ENCODE data around the gene FOXD1.
"Not testable (repeated sequence)": the region's sequence is repeated elsewhere in the genome, so short reads cannot be mapped to it uniquely, and the experiment has no call there.

The FOXD1 gene

DNA sequence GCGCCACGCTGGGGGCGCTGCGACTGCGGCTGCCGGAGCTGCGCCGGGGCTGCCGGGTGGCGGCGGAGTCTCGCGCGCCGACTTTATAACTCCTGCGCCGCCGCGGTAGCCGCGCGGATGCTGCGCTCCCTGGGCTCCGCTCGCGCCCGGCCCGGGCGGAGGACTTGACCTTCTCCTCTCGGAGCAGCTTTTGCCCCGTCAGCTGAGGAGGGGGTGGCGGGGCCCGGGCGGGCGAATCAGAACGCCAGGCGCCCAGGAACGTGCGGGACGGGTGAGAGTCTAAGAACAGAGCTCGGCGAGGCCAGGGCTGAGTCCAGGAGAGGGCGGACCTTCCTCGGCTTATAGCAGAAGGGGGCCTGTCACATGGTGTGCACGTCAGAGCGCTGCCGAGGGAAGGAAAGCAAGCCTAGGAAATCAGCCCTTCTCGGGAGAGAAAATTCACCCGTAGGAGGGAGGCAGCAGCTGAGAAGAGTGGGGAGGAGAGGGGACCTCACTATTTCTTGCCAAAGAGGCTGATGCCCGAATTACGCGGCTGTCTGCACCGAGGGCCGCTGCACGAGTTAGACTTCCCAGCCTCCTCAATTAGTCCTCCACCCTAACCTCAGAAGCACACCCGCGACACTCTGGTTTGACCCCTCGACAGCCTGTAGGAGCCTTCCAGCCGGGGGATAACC is at the start of gene FOXD1:
TSS of gene FOXD1 (minus strand) at position 315 of the 674 bp plus-strand sequence. CDS start 415 bp downstream, outside the sequence.
- peak; percentile 90 for DNase-seq (ENCODE audit: low read depth)

DNA sequence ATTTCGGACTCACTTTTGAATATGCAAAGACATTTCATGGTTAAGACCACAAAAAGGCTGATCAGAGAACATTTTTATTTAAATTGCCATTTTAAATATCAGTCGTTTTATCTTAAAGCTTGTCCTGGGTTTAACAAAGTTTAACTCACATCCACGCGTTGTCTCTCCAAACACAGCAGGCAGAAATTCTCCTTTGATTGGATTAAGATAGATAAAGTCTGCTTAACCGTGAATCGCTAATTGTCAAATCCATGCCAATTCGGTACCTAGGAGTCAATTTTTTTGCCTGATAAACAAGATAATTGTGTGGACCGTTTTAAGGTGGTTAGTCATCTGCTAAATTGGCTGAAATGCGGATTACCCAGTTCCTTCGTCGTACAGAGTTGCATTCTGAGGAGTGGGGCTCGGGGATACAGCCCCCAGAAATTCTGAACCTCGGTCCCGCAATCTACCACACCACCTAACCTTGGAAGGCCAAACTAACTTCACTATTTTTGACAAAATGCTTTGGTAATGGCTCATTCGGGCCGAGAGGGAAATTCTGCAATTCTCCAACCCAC is 49.0 kb upstream of the FOXD1 start:
- DNase-seq (ENCODE audit: low read depth) = no peak

- DNase-seq (ENCODE audit: low read depth) = peak; percentile 49
Measured at GRCh38 chr5:73496984-73497457, 48.4 kb upstream of the FOXD1 start.

- no peak for DNase-seq (ENCODE audit: low read depth)
Measured at GRCh38 chr5:73495772-73496335, 47.3 kb upstream of the FOXD1 start.

- DNase-seq (ENCODE audit: low read depth) = no peak
Measured at GRCh38 chr5:73494721-73495120, 46.1 kb upstream of the FOXD1 start.

DNA sequence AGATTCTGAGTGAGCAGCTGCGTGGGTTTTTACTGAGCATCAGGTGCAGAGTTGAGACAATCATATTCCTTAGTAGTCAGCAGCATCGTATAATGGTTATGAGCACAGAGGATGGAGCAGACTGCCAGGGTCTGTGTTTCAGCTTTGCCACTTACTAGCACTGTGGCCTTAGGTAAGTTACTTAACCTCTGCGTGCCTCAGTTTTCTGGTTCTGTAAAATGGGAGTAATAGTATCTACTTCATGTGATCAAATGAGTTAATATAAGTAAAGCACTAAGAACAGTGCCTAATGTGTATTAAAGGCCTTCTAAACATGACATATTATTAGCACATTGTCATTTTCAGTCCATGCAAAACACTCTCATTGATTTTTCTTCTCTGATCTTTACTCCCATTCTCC is 44.8 kb upstream of the FOXD1 start:
- DNase-seq (ENCODE audit: low read depth) = no peak

GRCh38 chr5:73491155-73491554 is 42.6 kb upstream of the FOXD1 start:
- no peak for DNase-seq (ENCODE audit: low read depth)

DNA sequence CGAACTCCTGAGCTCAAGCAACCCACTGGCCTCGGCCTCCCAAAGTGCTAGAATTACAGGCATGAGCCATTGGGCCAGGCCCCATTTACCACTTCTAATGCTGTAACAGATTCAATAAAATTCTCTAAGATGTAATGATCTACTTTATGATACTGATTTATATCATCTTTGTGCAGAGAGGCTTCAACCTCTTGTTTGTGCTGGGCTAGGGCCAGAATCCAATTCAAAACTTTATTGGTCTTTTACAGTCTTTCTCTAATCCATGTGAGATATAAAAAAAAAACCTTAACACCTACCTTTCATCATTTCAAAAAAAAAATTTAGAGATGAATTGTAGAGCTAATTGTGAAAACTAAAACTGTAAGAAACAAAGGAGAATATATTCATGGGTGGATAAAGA is 41.5 kb upstream of the FOXD1 start:
- no peak for DNase-seq (ENCODE audit: low read depth)

DNA sequence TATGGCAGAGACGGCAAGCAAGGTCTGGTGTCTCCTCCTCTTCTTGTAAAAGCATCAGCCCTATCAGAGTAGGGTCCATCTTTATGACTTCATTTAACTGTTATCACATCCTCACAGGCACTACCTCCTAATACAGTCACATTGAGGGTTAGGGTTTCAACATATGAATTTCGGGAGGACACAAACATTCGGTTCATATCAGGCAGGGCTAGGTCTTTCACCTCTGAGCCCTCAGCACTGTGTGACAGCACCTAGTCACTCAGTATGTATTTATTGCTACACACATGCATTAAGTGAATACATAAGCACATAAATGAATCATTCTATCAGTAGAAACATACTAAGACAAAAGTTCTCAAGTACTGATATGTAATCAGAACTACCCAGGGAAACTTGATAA is 40.2 kb upstream of the FOXD1 start:
- no peak for DNase-seq (ENCODE audit: low read depth)

DNA sequence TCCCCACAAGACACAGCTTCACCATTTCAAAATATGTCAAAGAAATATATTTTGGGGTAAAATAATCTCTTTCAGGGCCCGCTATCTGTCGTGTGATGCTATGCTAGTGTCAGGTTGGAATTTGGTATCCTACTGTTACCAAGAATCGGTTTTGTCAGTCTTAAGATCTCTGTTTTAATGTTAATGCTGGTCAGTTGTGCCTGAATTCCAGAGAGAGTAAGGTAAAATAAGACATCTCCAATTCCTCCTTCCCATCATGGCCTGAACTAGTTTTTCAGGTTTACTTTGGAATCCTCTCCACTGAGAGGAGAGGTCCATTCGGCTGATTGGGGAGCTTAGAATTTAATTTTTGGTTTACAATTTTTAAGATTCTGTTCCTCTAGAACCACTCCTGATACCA is 39.2 kb upstream of the FOXD1 start:
- DNase-seq (ENCODE audit: low read depth) = no peak

- DNase-seq (ENCODE audit: low read depth) = not testable (repeated sequence)
Measured at GRCh38 chr5:73487257-73487656, 38.7 kb upstream of the FOXD1 start.

GRCh38 chr5:73486119-73486899 is 37.7 kb upstream of the FOXD1 start:
- DNase-seq (ENCODE audit: low read depth) = no peak

- no peak for DNase-seq (ENCODE audit: low read depth)
Measured at GRCh38 chr5:73485715-73486114, 37.1 kb upstream of the FOXD1 start.

DNA sequence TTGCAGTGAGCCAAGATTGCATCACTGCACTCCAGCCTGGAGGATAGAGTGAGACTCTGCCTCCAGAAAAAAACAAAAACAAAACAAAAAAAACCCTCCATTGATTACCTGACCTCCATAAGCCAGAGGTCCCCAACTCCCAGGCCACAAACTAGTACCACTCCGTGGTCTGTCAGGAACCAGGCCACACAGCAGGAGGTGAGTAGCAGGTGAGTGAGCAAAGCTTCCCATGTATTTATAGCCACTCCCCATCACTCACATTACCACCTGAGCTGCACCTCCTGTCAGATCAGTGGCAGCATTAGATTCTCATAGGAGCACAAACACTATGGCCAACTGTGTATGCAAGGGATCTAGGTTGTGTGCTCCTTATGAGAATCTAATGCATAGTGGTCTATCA is 35.9 kb upstream of the FOXD1 start:
- DNase-seq (ENCODE audit: low read depth) = no peak

- DNase-seq (ENCODE audit: low read depth) = no peak
Measured at GRCh38 chr5:73483676-73484075, 35.1 kb upstream of the FOXD1 start.

GRCh38 chr5:73482383-73483136 is 34.0 kb upstream of the FOXD1 start:
- DNase-seq (ENCODE audit: low read depth) = no peak

DNA sequence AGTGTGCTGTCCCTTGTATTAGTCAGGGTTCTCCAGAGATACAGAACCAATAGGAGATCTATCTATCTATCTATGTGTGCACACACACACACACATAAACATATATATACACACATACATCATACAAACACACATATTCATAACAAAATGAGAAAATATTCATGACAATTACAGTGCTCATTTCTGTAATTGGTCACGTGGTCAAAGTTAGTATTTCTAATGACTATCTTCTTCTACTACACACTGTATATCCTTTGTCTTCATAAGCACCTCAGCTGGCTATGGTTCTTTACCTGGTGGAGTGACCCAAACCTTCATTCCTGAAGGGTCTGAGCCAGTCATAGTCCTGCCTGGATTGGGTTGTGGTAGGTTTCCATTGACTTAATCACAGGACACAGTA is 31.9 kb upstream of the FOXD1 start:
- DNase-seq (ENCODE audit: low read depth) = no peak

DNA sequence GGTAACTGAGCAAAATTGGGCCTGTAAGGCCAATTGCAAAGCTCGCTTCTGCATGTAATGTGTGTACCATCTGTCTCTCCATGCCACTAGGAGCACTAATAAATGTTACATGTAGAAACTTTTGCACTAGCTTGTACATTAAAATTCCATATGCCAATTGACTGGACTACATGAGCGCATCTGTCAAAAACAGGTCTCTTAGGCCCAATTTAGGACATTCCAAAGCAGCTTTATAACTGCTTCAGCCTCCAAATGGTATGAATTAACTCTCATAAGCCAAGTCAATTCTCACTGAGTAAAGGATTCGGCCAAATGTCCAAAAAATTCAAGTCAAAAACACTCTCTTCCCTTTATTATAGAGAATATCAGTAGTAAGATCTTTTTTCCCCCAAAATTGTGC is 23.5 kb upstream of the FOXD1 start:
- no peak for DNase-seq (ENCODE audit: low read depth)

DNA sequence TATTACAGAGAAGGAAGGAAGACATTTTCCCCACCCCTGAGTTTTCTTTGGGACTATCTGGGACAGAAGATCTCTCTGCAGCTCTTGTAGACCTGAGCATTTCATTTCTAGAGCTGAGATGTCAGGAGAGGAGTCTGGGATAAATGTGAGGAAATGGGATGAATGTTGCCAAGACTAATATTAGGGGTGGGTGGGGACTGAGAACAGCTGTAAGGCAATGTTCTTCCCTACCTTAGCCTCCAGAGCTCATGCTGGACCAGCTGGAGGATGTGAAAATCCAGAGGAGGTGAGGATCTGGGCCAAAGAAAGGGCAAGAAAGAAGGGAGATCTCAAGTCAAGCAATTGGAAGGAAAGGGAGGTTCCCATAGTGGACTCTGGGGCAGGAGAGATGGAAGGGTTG is 23.1 kb upstream of the FOXD1 start:
- no peak for DNase-seq (ENCODE audit: low read depth)

- DNase-seq (ENCODE audit: low read depth) = no peak
Measured at GRCh38 chr5:73469878-73470277, 21.3 kb upstream of the FOXD1 start.

DNA sequence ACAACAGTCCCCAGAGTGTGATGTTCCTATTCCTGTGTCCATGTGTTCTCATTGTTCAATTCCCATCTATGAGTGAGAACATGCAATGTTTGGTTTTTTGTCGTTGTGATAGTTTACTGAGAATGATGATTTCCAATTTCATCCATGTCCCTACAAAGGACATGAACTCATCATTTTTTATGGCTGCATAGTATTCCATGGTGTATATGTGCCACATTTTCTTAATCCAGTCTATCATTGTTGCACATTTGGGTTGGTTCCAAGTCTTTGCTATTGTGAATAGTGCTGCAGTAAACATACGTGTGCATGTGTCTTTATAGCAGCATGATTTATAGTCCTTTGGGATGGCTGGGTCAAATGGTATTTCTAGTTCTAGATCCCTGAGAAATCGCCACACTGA is 20.1 kb upstream of the FOXD1 start:
- DNase-seq (ENCODE audit: low read depth) = not testable (repeated sequence)

Data from fibroblast of the conjunctiva (primary cell).